GM12878 (cell line): ENCODE data around the gene TNFRSF14. TPM values are rescaled to one million over a fixed set of nuclear protein-coding genes. Genes with fewer than 3 reads are reported as not detected.

Experiments
- ATAC-seq: fragments of 200-7000 bp; cut with Tn5 transposase; 3 replicates; pipeline ENCODE4 v1.9.1; 2020; ENCODE audit warnings: mild to moderate bottlenecking, moderate library complexity
- BruUV-seq: library from RNA; stranded (reverse); fragments of 400-500 nt; replicated peaks from 2 replicates; lab custom pipeline; 2021; lab: Mats Ljungman, UMichigan
- CTCF ChIA-PET: fragments of 300-600 bp; sonication (Branson Sonifier 250); formaldehyde crosslinking; extraction: SDS; loops from one replicate; lab custom pipeline; 2021; ENCODE audit warnings: inconsistent platforms; lab: Yijun Ruan, JAX
- POLR2A ChIA-PET: fragments of 350-600 bp; formaldehyde crosslinking; extraction: SDS; loops from one replicate; lab custom pipeline; 2021; ENCODE audit warnings: inconsistent platforms; lab: Charles Lee
- RAD21 ChIA-PET: fragments of 300-600 bp; sonication (Branson Sonifier 250); formaldehyde crosslinking; loops from one replicate; lab custom pipeline; 2023; ENCODE audit warnings: antibody characterized with exemption; ENCODE audit not compliant: unreplicated experiment; lab: Charles Lee
- SMC1A ChIA-PET: fragments of 300-600 bp; sonication (Branson Sonifier 250); formaldehyde crosslinking; loops from one replicate; lab custom pipeline; 2023; ENCODE audit not compliant: unreplicated experiment, uncharacterized antibody; lab: Charles Lee
- DNase-seq: peaks from one replicate; pipeline ENCODE4 v3.0.0-alpha.2; 2011; ENCODE audit warnings: low read depth, low spot score
- FAIRE-seq: peaks from 3 replicates; lab custom pipeline; 2011; peaks lifted over from hg19 to GRCh38; lab: Jason Lieb, UNC
- H2AFZ ChIP-seq: 2 replicates; pipeline ENCODE4 v1.6.0; 2011; ENCODE audit warnings: low read depth, low read length, control low read depth; ENCODE audit not compliant: control insufficient read depth
- H3K27ac ChIP-seq: 2 replicates; pipeline ENCODE4 v1.5.1; 2011; ENCODE audit warnings: control low read depth; ENCODE audit not compliant: control insufficient read depth, insufficient read depth
- H3K27me3 ChIP-seq, 2 experiments: replicated peaks in 1 of 2; 2 replicates each; pipeline versions ENCODE4 v1.6.0 to v1.6.1; 2011; ENCODE audit warnings: low read length in 1 of 2; ENCODE audit not compliant: control insufficient read depth in 2 of 2, insufficient read depth in 2 of 2
- H3K36me3 ChIP-seq, 2 experiments: 2 replicates each; pipeline ENCODE4 v1.5.1; 2011; ENCODE audit warnings: low read length in 1 of 2; ENCODE audit not compliant: control insufficient read depth in 2 of 2, insufficient read depth in 2 of 2
- H3K4me1 ChIP-seq: 2 replicates; pipeline ENCODE4 v1.6.1; 2011; ENCODE audit warnings: mild to moderate bottlenecking, low read length, moderate library complexity, mixed read lengths; ENCODE audit not compliant: control insufficient read depth, insufficient read depth
- H3K4me2 ChIP-seq: 2 replicates; pipeline ENCODE4 v1.6.0; 2011; ENCODE audit warnings: control low read depth; ENCODE audit not compliant: control insufficient read depth, insufficient read depth
- H3K4me3 ChIP-seq: fragments of 200-600 bp; sonication (generic); 2 replicates; pipeline ENCODE4 v1.5.1; 2016
- H3K79me2 ChIP-seq: 2 replicates; pipeline ENCODE4 v1.6.0; 2011; ENCODE audit warnings: low read length; ENCODE audit not compliant: control insufficient read depth, insufficient read depth
- H3K9ac ChIP-seq: 2 replicates; pipeline ENCODE4 v1.8.0; 2011; ENCODE audit warnings: low read length, control low read depth, mixed read lengths; ENCODE audit not compliant: control insufficient read depth, insufficient read depth
- H3K9me3 ChIP-seq: replicated peaks from 3 replicates; pipeline ENCODE4 v1.5.1; 2011; ENCODE audit warnings: mild to moderate bottlenecking, low read length; ENCODE audit not compliant: control insufficient read depth, insufficient read depth
- H4K20me1 ChIP-seq: 2 replicates; pipeline ENCODE4 v1.6.0; 2011; ENCODE audit not compliant: control insufficient read depth, insufficient read depth
- BMI1 ChIP-seq: fragments of 450-650 bp; IDR thresholded peaks from 2 replicates; pipeline ENCODE4 v1.6.1; 2016; ENCODE audit warnings: mild to moderate bottlenecking, moderate library complexity, borderline replicate concordance
- CEBPB ChIP-seq, 2 experiments: fragments of 150-350 bp in 1 of 2; IDR thresholded peaks; 2 replicates each; pipeline ENCODE4 v1.6.1; 2012 to 2014; ENCODE audit warnings: low read depth in 2 of 2, low read length in 2 of 2, borderline replicate concordance in 1 of 2, inconsistent platforms in 1 of 2
- MLLT1 ChIP-seq: fragments of 450-650 bp; IDR thresholded peaks from 2 replicates; pipeline ENCODE4 v1.6.1; 2016; ENCODE audit warnings: mild to moderate bottlenecking
- POLR2AphosphoS2 ChIP-seq: IDR thresholded peaks from 2 replicates; pipeline ENCODE4 v1.6.1; 2011; ENCODE audit warnings: low read depth, mild to moderate bottlenecking, low read length, improper control_type of control experiment, moderate library complexity
- WGBS: methylation state at CpG from one replicate; pipeline ENCODE4 v1.1.6; 2016; ENCODE audit warnings: low lambda C conversion rate; ENCODE audit not compliant: insufficient replicate concordance, insufficient coverage; ENCODE audit errors: missing lambda C conversion rate; 5-methylcytosine and 5-hydroxymethylcytosine counted together
- in situ Hi-C: fragments of 300-500 bp; cut with MboI; formaldehyde crosslinking; loops from 9 replicates; pipeline ENCODE4 v1.14.3; 2018; ENCODE audit warnings: mixed read lengths
- intact Hi-C: fragments of 100-400 bp; cut with micrococcal nuclease; formaldehyde crosslinking; loops from one replicate; pipeline ENCODE4 v1.14.2; 2022; ENCODE audit not compliant: unreplicated experiment
- polyA plus RNA-seq, 11 experiments: library from polyadenylated mRNA; depleted of rRNA in 4 of 11; unstranded in 6 of 11; stranded (reverse) in 5 of 11; fragments of >200 nt; fragmentation: Nextera tagmentation in 4 of 11; fragmentation: Illumina TruSeq in 1 of 11; extraction: Ambion mirVana in 4 of 11; extraction: Trizol in 1 of 11; gene quantifications; 1 replicate in 1 of 11; 2 replicates in 10 of 11; pipeline versions ENCODE4 v1.2.1 to v1.2.3, GENCODE V29; 2011 to 2016; ENCODE audit warnings: inconsistent platforms in 2 of 11, missing spikeins in 2 of 11, low read depth in 1 of 11
- total RNA-seq, 4 experiments: library from RNA; depleted of rRNA in 3 of 4; stranded (reverse); fragments of >200 nt in 3 of 4; fragmentation: Illumina TruSeq in 1 of 4; extraction: Trizol in 1 of 4; gene quantifications; 2 replicates each; pipeline versions ENCODE4 v1.2.1 to v1.2.3, GENCODE V29; 2013 to 2021

Gene TNFRSF14
- total and polyA plus RNA-seq, 10 of the 15 experiments (the other 5 are each of a cell fraction or from before 2014, with no cell fraction given) = 0.43 to 114 (median 41.5) TPM

- peak overlapping the region; percentile 98 for H3K9ac ChIP-seq
- ChIA-PET SMC1A (interaction anchor here (0.9 to 4.7 kb wide), 5 partner anchors 10 to 26 kb away, joined by 3 to 39 read pairs (median 7); partner anchors contain the start of gene PRXL2B), CTCF (interaction anchor here (3.2 to 5.1 kb wide), 2 partner anchors 20 to 26 kb away, joined by 18 to 54 read pairs; partner anchors contain the start of gene PRXL2B)
- BruUV-seq = no TSS peak
- WGBS = 73% methylated on average over 30 of the region's 30 CpGs
- H3K4me2 ChIP-seq = peak overlapping the region; percentile 97
- peaks cover 38% of the 10 kb centered on the region for H3K79me2 ChIP-seq
- TF ChIP-seq MLLT1 (0 out of 2 replicates have a peak, but pooled peaks have one; percentile 37), BMI1 (no peak), POLR2AphosphoS2 (no peak), CEBPB (IDR thresholded peaks at IDR 0.05; ENCODE audit: borderline replicate concordance in 1 of 2, low read depth in 2 of 2, low read length in 2 of 2) (no peak)
- TF ChIP-seq, all 136 proteins: peak for 1
- Histone ChIP-seq H3K36me3 (peaks cover 0 to 2% of the 10 kb centered on the region in 2 experiments; a peak in 2 of 4 replicates), H3K27me3 (no peaks in the 10 kb centered on the region), H3K9me3 (no peaks in the 10 kb centered on the region), H2AFZ (no peak overlapping the region), H3K4me3 (peak overlapping the region; percentile 87), H3K27ac (peak overlapping the region; percentile 99), H3K4me1 (peaks cover 25% of the 10 kb centered on the region), H4K20me1 (no peaks in the 10 kb centered on the region)
- ATAC-seq = no peak
- in situ Hi-C loops = no loop called here
- RAD21 ChIA-PET = interaction anchor here (1.4 to 3.3 kb wide), 4 partner anchors 11 to 164 kb away, joined by 3 to 41 read pairs (median 30); no protein-coding TSS in a partner anchor
- no peak for FAIRE-seq
- POLR2A ChIA-PET = interaction anchor here (0.6 to 5.5 kb wide), 6 partner anchors 9 to 27 kb away, joined by 3 to 61 read pairs (median 14); partner anchors contain the start of gene PRXL2B
- DNase-seq = no peak
- intact Hi-C loops = loop anchor here (5.0 kb wide), 1 partner anchor 865 kb away; no protein-coding TSS in a partner anchor
These were observed 1.6 kb downstream of the TNFRSF14 start for GRCh38 chr1:2557482-2558400.
